H1 (cell line): ENCODE results near the gene TMEM229B.

Source experiments
- CEBPB ChIP-seq: IDR thresholded peaks from 2 replicates; pipeline ENCODE4 v1.6.1; 2012; ENCODE audit warnings: low read depth, low read length
- CHD2 ChIP-seq: IDR thresholded peaks from 2 replicates; pipeline ENCODE4 v1.6.1; 2012; ENCODE audit warnings: low read length, improper control_type of control experiment
- CTCF ChIP-seq, 3 experiments: IDR thresholded peaks; 1 replicate in 2 of 3; 2 replicates in 1 of 3; pipeline versions ENCODE4 v1.5.1 to v1.6.1; 2011; ENCODE audit warnings: low read length in 3 of 3, mild to moderate bottlenecking in 3 of 3, inconsistent platforms in 2 of 3, low read depth in 1 of 3, moderate library complexity in 1 of 3; ENCODE audit not compliant: insufficient read depth in 1 of 3; ENCODE audit errors: control extremely low read depth in 1 of 3
- POLR2A ChIP-seq, 2 experiments: IDR thresholded peaks; 1 replicate in 1 of 2; 2 replicates in 1 of 2; pipeline ENCODE4 v1.6.1; 2011; ENCODE audit warnings: low read depth in 2 of 2, low read length in 2 of 2, mild to moderate bottlenecking in 2 of 2; ENCODE audit errors: control extremely low read depth in 1 of 2
- POLR2AphosphoS5 ChIP-seq: IDR thresholded peaks from 2 replicates; pipeline ENCODE4 v1.6.1; 2011; ENCODE audit warnings: low read depth, low read length
- POU5F1 ChIP-seq: IDR thresholded peaks from 2 replicates; pipeline ENCODE4 v1.6.1; 2011; ENCODE audit warnings: low read depth, mild to moderate bottlenecking, low read length, moderate library complexity
- RNF2 ChIP-seq: fragments of 200-900, 300-1000 bp; sonication (generic); IDR thresholded peaks from 2 replicates; pipeline ENCODE4 v1.7.1; 2016; ENCODE audit warnings: borderline replicate concordance, low read depth, mild to moderate bottlenecking, antibody characterized with exemption, low read length; ENCODE audit not compliant: poor library complexity, severe bottlenecking; ENCODE audit errors: missing control alignments
- SP2 ChIP-seq: IDR thresholded peaks from 2 replicates; pipeline ENCODE4 v1.6.1; 2012; ENCODE audit warnings: mild to moderate bottlenecking, low read length, inconsistent platforms
- SRF ChIP-seq: IDR thresholded peaks from 2 replicates; pipeline ENCODE4 v1.6.1; 2011; ENCODE audit warnings: mild to moderate bottlenecking, low read depth, low read length, moderate library complexity
- TF ChIP-seq, protein P1 (sequence below): IDR thresholded peaks from 2 replicates; pipeline ENCODE4 v1.6.1; 2011; ENCODE audit warnings: low read length, improper control_type of control experiment

GRCh38 chr14:67423424-67423823 is 65.1 kb downstream of the TMEM229B start:
- TF ChIP-seq CTCF (IDR thresholded peaks at IDR 0.05; ENCODE audit: control extremely low read depth in 1 of 3, insufficient read depth in 1 of 3, low read depth in 1 of 3, low read length in 3 of 3) (no peak), CHD2 (no peak), POU5F1 (no peak), SP2 (no peak), CEBPB (no peak), POLR2A (IDR thresholded peaks at IDR 0.05; ENCODE audit: control extremely low read depth in 1 of 2, low read depth in 2 of 2, low read length in 2 of 2) (no peak), SRF (no peak), POLR2AphosphoS5 (no peak), RNF2 (no peak)
- TF ChIP-seq, protein P1, sequence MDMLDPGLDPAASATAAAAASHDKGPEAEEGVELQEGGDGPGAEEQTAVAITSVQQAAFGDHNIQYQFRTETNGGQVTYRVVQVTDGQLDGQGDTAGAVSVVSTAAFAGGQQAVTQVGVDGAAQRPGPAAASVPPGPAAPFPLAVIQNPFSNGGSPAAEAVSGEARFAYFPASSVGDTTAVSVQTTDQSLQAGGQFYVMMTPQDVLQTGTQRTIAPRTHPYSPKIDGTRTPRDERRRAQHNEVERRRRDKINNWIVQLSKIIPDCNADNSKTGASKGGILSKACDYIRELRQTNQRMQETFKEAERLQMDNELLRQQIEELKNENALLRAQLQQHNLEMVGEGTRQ, result no peak
